GM23248 (cell line): ENCODE results near the gene INS. TPM values are rescaled to one million over a fixed set of nuclear protein-coding genes. Genes with fewer than 3 reads are reported as not detected.

Experiments used
- DNase-seq: peaks from one replicate; pipeline ENCODE4 v3.0.0-alpha.2; 2015
- H2AFZ ChIP-seq: fragments of 200-600 bp; sonication (generic); 2 replicates; pipeline ENCODE4 v1.6.1; 2016; ENCODE audit warnings: antibody characterized with exemption
- H3F3A ChIP-seq: fragments of 200-600 bp; sonication (generic); 2 replicates; pipeline ENCODE4 v1.6.1; 2016; ENCODE audit warnings: mild to moderate bottlenecking, antibody characterized with exemption, mixed run types; ENCODE audit not compliant: insufficient read depth
- H3K27ac ChIP-seq: fragments of 200-600 bp; sonication (generic); 2 replicates; pipeline ENCODE4 v1.5.1; 2016; ENCODE audit warnings: mild to moderate bottlenecking
- H3K27me3 ChIP-seq: fragments of 200-600 bp; sonication (generic); replicated peaks from 2 replicates; pipeline ENCODE4 v1.6.1; 2016; ENCODE audit warnings: mild to moderate bottlenecking; ENCODE audit not compliant: insufficient read depth
- H3K36me3 ChIP-seq: fragments of 200-600 bp; sonication (generic); 2 replicates; pipeline ENCODE4 v1.6.1; 2016; ENCODE audit warnings: low read depth, mild to moderate bottlenecking
- H3K4me1 ChIP-seq: fragments of 200-600 bp; sonication (generic); 2 replicates; pipeline ENCODE4 v1.6.1; 2016; ENCODE audit warnings: mild to moderate bottlenecking; ENCODE audit not compliant: insufficient read depth
- H3K4me2 ChIP-seq: fragments of 200-600 bp; sonication (generic); one replicate; pipeline ENCODE4 v1.6.1; 2016; ENCODE audit warnings: mild to moderate bottlenecking; ENCODE audit not compliant: unreplicated experiment
- H3K4me3 ChIP-seq: fragments of 200-600 bp; sonication (generic); 2 replicates; pipeline ENCODE4 v1.5.1; 2016; ENCODE audit warnings: mild to moderate bottlenecking
- H3K79me2 ChIP-seq: fragments of 200-600 bp; sonication (generic); 2 replicates; pipeline ENCODE4 v1.6.1; 2016; ENCODE audit warnings: mild to moderate bottlenecking; ENCODE audit not compliant: insufficient read depth
- H3K9ac ChIP-seq: fragments of 200-600 bp; sonication (generic); 2 replicates; pipeline ENCODE4 v1.6.1; 2016; ENCODE audit warnings: mild to moderate bottlenecking
- H3K9me2 ChIP-seq: fragments of 200-600 bp; sonication (generic); 2 replicates; pipeline ENCODE4 v1.6.1; 2016; ENCODE audit warnings: mixed run types, mild to moderate bottlenecking, moderate library complexity; ENCODE audit not compliant: insufficient read depth
- H3K9me3 ChIP-seq: fragments of 200-600 bp; sonication (generic); one replicate; pipeline ENCODE4 v1.6.1; 2017; ENCODE audit warnings: low read depth
- H4K20me1 ChIP-seq: fragments of 200-600 bp; sonication (generic); 2 replicates; pipeline ENCODE4 v1.6.0; 2016; ENCODE audit not compliant: insufficient read depth
- EZH2 ChIP-seq: fragments of 200-600 bp; sonication (generic); IDR thresholded peaks from 2 replicates; pipeline ENCODE4 v1.6.1; 2018; ENCODE audit warnings: antibody characterized with exemption, mild to moderate bottlenecking; ENCODE audit not compliant: insufficient read depth, poor library complexity, severe bottlenecking
- EZH2phosphoT487 ChIP-seq: fragments of 200-600 bp; sonication (generic); IDR thresholded peaks from 2 replicates; pipeline ENCODE4 v1.6.1; 2018; ENCODE audit warnings: antibody characterized with exemption, moderate library complexity, mild to moderate bottlenecking, low read depth; ENCODE audit not compliant: insufficient read depth
- WGBS, 2 experiments: methylation state at CpG; one replicate each; pipeline ENCODE4 v1.1.6; 2015 to 2017; ENCODE audit warnings: low lambda C conversion rate in 2 of 2, low coverage in 1 of 2; ENCODE audit errors: missing lambda C conversion rate in 2 of 2; 5-methylcytosine and 5-hydroxymethylcytosine counted together
- in situ Hi-C: fragments of 300-500 bp; cut with MboI; formaldehyde crosslinking; loops from 2 replicates; pipeline ENCODE4 v1.15.0; 2020
- polyA plus RNA-seq: library from polyadenylated mRNA; unstranded; fragments of >200 nt; fragmentation: Nextera tagmentation; extraction: Ambion mirVana; gene quantifications from 2 replicates; pipeline ENCODE4 v1.2.1, GENCODE V29; 2016
- total RNA-seq: library from RNA; depleted of rRNA; stranded (reverse); fragments of >200 nt; shearing (Covaris generic); gene quantifications from 2 replicates; pipeline ENCODE4 v1.2.3, GENCODE V29; 2014

Gene INS
- total and polyA plus RNA-seq, 2 experiments from 2014 or later = not detected

- Histone ChIP-seq H3K4me3 (no peak overlapping the region), H3K79me2 (no peaks in the 10 kb centered on the region), H3K9me2 (no peaks in the 10 kb centered on the region), H3K9ac (no peak overlapping the region), H2AFZ (no peak overlapping the region), H3K27ac (no peak overlapping the region), H3F3A (no peaks in the 10 kb centered on the region), H3K4me1 (no peaks in the 10 kb centered on the region), H3K27me3 (peaks cover 14% of the 10 kb centered on the region), H3K36me3 (no peaks in the 10 kb centered on the region), H3K9me3 (no peaks in the 10 kb centered on the region), H3K4me2 (no peak overlapping the region), H4K20me1 (no peaks in the 10 kb centered on the region)
- WGBS, 2 experiments = 47 to 51% methylated on average over 27 to 29 of the region's 29 CpGs
- no peak for DNase-seq
- TF ChIP-seq EZH2 (no peak), EZH2phosphoT487 (no peak)
- in situ Hi-C loops = loop anchor here (25.0 kb wide), 2 partner anchors 97 to 697 kb away; partner anchors contain the start of gene CDKN1C
Observed at GRCh38 chr11:2189938-2190656, 29.1 kb upstream of the INS start.

DNA sequence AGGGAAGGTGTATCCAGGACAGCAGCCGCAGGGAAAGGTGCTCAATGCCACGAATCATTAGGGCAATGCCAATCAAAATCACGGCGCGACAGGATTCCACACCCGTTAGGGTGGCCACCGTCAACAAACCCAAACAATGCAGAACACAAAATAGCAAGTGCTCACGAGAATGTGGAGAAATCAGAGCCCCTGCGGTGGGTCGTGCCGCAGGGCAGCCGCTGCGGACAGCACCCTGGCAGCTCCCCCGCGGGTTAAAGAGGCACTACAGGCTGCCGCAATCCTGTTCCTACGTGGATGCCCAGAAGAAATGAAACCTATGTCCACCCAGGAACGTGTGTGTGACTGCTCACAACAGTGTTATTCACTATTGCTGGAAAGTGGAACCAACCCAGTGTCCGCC lies 27.7 kb upstream of the INS start:
- no peaks in the 10 kb centered on the region for H3K4me1 ChIP-seq
- in situ Hi-C loops = loop anchor here (25.0 kb wide), 2 partner anchors 99 to 699 kb away; partner anchors contain the start of gene CDKN1C
- no peak for DNase-seq
- no peak for TF ChIP-seq EZH2
- TF ChIP-seq EZH2phosphoT487 = no peak
- H3K27ac ChIP-seq = no peak overlapping the region
- 66 to 70% methylated on average over 19 of the region's 19 CpGs for WGBS, 2 experiments
- H3K36me3 ChIP-seq = no peaks in the 10 kb centered on the region
- no peak overlapping the region for H3K4me3 ChIP-seq
- H3K9ac ChIP-seq = no peak overlapping the region
- H3K9me3 ChIP-seq = no peaks in the 10 kb centered on the region
- H2AFZ ChIP-seq = no peak overlapping the region
- no peaks in the 10 kb centered on the region for H3K9me2 ChIP-seq
- no peak overlapping the region for H3K4me2 ChIP-seq
- H4K20me1 ChIP-seq = no peaks in the 10 kb centered on the region
- no peaks in the 10 kb centered on the region for H3F3A ChIP-seq
- H3K27me3 ChIP-seq = peaks cover 26% of the 10 kb centered on the region
- no peaks in the 10 kb centered on the region for H3K79me2 ChIP-seq

DNA sequence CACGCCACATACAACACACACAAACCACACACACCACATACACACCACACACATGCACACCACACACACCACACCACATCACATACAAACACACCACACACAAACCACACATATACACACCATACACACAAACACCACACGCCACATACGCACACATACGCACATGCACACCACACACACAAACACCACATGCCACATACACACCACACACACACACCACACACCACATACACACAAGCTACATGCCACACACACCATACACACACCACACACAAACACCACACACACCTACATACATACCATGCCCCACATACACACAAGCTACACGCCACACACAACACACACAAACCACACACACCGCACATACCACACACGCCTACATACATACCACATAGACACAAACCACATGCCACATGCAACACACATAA lies 26.3 kb upstream of the INS start:
- no peaks in the 10 kb centered on the region for H3K4me1 ChIP-seq
- no peak overlapping the region for H3K4me3 ChIP-seq
- H3K9ac ChIP-seq = no peak overlapping the region
- no peak overlapping the region for H3K4me2 ChIP-seq
- DNase-seq = no peak
- H3K79me2 ChIP-seq = no peaks in the 10 kb centered on the region
- no peaks in the 10 kb centered on the region for H3K36me3 ChIP-seq
- no peaks in the 10 kb centered on the region for H3K9me3 ChIP-seq
- no peak overlapping the region for H3K27ac ChIP-seq
- TF ChIP-seq EZH2 = no peak
- TF ChIP-seq EZH2phosphoT487 = no peak
- H4K20me1 ChIP-seq = no peaks in the 10 kb centered on the region
- no peaks in the 10 kb centered on the region for H3F3A ChIP-seq
- WGBS, 2 experiments = 65 to 71% methylated on average over 7 of the region's 7 CpGs
- H2AFZ ChIP-seq = no peak overlapping the region
- H3K9me2 ChIP-seq = no peaks in the 10 kb centered on the region
- in situ Hi-C loops = loop anchor here (25.0 kb wide), 2 partner anchors 100 to 700 kb away; partner anchors contain the start of gene CDKN1C
- H3K27me3 ChIP-seq = peaks cover 37% of the 10 kb centered on the region

DNA sequence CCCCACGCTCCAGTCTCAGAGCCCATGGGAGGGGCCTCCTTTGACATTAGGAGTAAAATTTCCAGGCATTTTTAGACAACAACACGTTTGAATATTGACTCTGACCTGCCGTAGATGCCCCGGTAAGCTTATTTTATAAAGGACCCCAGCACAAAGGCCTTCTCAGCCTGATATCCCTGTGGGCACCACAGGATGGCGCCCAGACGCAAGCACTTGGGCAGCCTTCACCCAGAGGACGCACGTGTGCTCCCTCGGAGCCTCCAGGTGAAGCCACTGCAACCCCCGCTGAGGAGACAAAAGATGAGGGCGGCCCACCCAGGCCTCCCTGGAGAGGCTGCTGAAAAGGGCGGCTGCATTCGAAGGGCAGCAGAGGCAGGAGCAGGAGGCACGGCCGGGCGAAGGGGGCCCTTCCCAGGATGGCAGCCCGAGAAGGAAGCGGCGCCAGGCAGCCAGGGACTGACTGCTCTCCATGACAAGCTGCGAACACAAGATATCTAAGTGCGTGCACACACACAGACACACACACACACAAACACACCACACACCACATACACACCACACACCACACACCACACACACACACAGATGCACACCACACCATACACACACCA lies 25.8 kb upstream of the INS start:
- Histone ChIP-seq H2AFZ (no peak overlapping the region), H3K27ac (no peak overlapping the region), H3K4me2 (no peak overlapping the region), H3K27me3 (peaks cover 37% of the 10 kb centered on the region), H3K9me3 (no peaks in the 10 kb centered on the region), H3K9me2 (no peaks in the 10 kb centered on the region), H4K20me1 (no peaks in the 10 kb centered on the region), H3K9ac (no peak overlapping the region), H3K36me3 (no peaks in the 10 kb centered on the region), H3K4me1 (no peaks in the 10 kb centered on the region), H3K4me3 (no peak overlapping the region), H3F3A (no peaks in the 10 kb centered on the region), H3K79me2 (no peaks in the 10 kb centered on the region)
- peak; percentile 66 for DNase-seq
- no peak for TF ChIP-seq EZH2phosphoT487
- 11 to 13% methylated on average over 18 to 21 of the region's 21 CpGs for WGBS, 2 experiments
- in situ Hi-C loops = loop anchor here (25.0 kb wide), 2 partner anchors 101 to 701 kb away; partner anchors contain the start of gene CDKN1C
